ENCODE measurements around the gene KRTAP10-1.
"Not testable (repeated sequence)": the region's sequence is repeated elsewhere in the genome, so short reads cannot be mapped to it uniquely, and the experiment has no call there.

Gene KRTAP10-1

GRCh38 chr21:44506279-44507255, 33.4 kb downstream of the KRTAP10-1 start:
- H3K4me3 ChIP-seq (ENCODE audit: low read depth, low read length) = no peak overlapping the region
- TF ChIP-seq CTCF (IDR thresholded peaks at IDR 0.05; ENCODE audit: borderline replicate concordance, insufficient read depth, low read depth, low read length) = no peak

GRCh38 chr21:44505673-44506278, 34.2 kb downstream of the KRTAP10-1 start:
- H3K4me3 ChIP-seq (ENCODE audit: low read depth, low read length) = no peak overlapping the region

GRCh38 chr21:44503901-44504399, 36.0 kb downstream of the KRTAP10-1 start:
- no peak for TF ChIP-seq CTCF (IDR thresholded peaks at IDR 0.05; ENCODE audit: borderline replicate concordance, insufficient read depth, low read depth, low read length)

More at GRCh38 chr21:44505673-44506278, 34.2 kb downstream of the KRTAP10-1 start:
- no peak for TF ChIP-seq CTCF (IDR thresholded peaks at IDR 0.05; ENCODE audit: borderline replicate concordance, insufficient read depth, low read depth, low read length)

GRCh38 chr21:44503006-44503889, 36.7 kb downstream of the KRTAP10-1 start:
- H3K4me3 ChIP-seq (ENCODE audit: low read depth, low read length) = not testable (repeated sequence)

More at GRCh38 chr21:44503901-44504399, 36.0 kb downstream of the KRTAP10-1 start:
- no peak overlapping the region for H3K4me3 ChIP-seq (ENCODE audit: low read depth, low read length)

GRCh38 chr21:44502171-44502958, 37.6 kb downstream of the KRTAP10-1 start:
- TF ChIP-seq CTCF (IDR thresholded peaks at IDR 0.05; ENCODE audit: borderline replicate concordance, insufficient read depth, low read depth, low read length) = no peak
- no peak overlapping the region for H3K4me3 ChIP-seq (ENCODE audit: low read depth, low read length)

- TF ChIP-seq CTCF (IDR thresholded peaks at IDR 0.05; ENCODE audit: borderline replicate concordance, insufficient read depth, low read depth, low read length) = no peak
- no peak overlapping the region for H3K4me3 ChIP-seq (ENCODE audit: low read depth, low read length)
Measured at GRCh38 chr21:44500111-44500510, 39.9 kb downstream of the KRTAP10-1 start.

All from GM12875 (cell line).